Stimulated activated CD8-positive, alpha-beta memory T cell treated with anti-CD3 and anti-CD28 coated beads, Interleukin-4, amount 100 ng/mL, for 4 hours (primary cell): ENCODE measurements around the gene KLF7.

Experiments used
- DNase-seq, 2 donors: peaks; one replicate each; pipeline ENCODE4 v3.0.0-alpha.2; 2020; ENCODE audit warnings: low read depth in 2 of 2, low spot score in 1 of 2

Gene KLF7

GRCh38 chr2:207035875-207036274 lies 129.9 kb downstream of the KLF7 start:
- no peak for DNase-seq

- DNase-seq: no peak
Observed at GRCh38 chr2:207032490-207032889, 133.3 kb downstream of the KLF7 start.
